Stimulated activated CD4-positive, alpha-beta T cell treated with anti-CD3 and anti-CD28 coated beads, Interleukin-15, amount 100 ng/mL, for 1 hour (primary cell): Measurements from ENCODE around the gene ADK.
"Not testable (repeated sequence)": the region's sequence is repeated elsewhere in the genome, so short reads cannot be mapped to it uniquely, and the experiment has no call there.

Experiments used
- DNase-seq, 2 donors: peaks; one replicate each; pipeline ENCODE4 v3.0.0-alpha.2; 2020; ENCODE audit warnings: low read depth in 1 of 2, low spot score in 1 of 2

Gene ADK

GRCh38 chr10:74417397-74417796 lies 266.4 kb downstream of the ADK start:
- no peak for DNase-seq

GRCh38 chr10:74418285-74418872 lies 267.4 kb downstream of the ADK start:
- no peak for DNase-seq

DNA sequence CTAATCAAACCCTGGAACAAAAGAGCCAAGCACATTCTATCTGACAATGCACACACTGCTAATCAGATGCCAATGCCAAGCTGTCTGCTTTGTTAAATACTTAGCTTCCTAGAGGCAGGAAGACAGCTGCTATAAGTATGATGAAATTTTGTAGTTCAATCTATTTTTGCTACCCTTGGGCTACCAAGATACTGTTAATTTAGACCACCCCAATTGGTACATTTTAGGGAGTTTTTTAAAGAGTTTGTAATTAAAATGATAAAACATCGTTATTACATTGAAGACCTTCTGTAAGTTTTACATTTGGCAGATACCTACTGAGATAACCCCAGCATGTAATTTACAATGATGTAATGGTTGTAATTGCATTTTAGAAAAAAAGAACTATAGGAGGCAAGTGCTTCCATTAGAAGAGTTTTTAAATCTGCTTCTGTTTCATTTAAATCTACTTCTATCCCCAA lies 268.5 kb downstream of the ADK start:
- DNase-seq: no peak

GRCh38 chr10:74419958-74420375 lies 268.9 kb downstream of the ADK start:
- DNase-seq: no peak

DNA sequence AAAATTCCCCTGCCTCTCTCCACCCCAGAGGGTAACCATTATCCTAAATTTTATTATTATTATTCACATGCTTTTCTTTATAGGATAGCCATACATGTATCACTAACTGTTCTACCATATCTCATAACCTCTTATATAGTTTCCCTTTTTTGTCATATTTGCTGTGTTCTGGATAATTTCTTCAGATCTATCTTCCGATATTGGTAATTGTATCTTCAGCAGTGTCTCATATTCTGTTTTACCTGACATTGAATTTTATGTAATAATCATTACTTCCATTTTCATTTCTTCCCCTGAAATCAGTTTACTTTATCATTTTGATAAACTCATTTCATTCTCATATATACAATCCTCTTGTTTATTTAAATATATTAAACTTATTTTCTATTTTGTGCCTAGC lies 273.5 kb downstream of the ADK start:
- DNase-seq: no peak

GRCh38 chr10:74425456-74426001 lies 274.5 kb downstream of the ADK start:
- no peak for DNase-seq

- DNase-seq: no peak
Measured at GRCh38 chr10:74431816-74432215, 280.8 kb downstream of the ADK start.

- DNase-seq: no peak
Measured at GRCh38 chr10:74432841-74433594, 282.0 kb downstream of the ADK start.

GRCh38 chr10:74433595-74433956 lies 282.6 kb downstream of the ADK start:
- no peak for DNase-seq

DNA sequence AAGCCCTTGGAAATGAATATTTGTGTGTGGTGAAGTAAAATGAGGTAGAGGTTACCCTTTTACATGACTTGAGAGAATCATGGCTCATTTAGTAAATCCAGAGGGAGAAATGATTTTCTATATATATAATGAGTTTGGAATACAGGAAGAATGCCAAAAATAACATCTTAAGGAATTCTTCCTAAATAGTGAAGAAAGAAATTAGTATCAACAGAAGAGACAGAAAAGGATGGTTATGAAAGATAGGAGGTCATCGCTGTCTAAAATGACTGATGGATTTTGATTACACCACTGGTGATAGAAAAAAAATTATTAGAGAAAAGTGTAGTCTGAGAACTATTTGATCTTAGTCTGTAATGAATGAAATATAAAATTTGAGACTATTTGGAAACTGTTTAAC lies 283.0 kb downstream of the ADK start:
- DNase-seq: no peak

GRCh38 chr10:74434547-74434946 lies 283.5 kb downstream of the ADK start:
- no peak for DNase-seq

DNA sequence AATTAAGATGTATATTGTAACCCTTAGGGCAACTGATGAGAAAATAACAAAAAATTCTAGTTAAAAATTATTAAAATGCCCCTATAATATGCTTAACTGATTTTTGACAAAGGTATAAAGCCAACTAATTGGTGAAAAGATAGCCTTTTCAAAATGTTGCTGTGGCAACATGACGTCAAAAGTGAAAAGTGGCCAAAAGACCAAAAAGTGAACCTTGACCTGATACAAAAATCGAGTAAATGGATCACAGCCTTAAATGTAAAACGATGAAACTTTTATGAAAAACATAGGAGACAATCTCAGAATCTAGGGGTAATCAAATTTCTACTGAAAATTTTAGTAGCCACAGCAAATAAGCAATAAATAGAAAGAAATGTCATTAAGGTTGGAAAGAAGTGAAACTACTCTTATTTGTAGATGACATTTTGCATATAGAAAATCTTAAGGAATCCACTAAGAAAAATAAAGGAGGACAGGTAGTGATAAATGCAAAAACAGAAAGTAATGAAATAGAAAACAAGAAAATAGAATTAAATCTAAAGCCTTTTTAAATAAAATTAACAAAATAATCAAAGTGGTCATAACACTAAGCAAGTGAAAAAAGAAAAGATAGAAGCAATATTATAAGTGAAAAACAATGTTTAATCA lies 285.6 kb downstream of the ADK start:
- DNase-seq: no peak

- DNase-seq: no peak
Measured at GRCh38 chr10:74437822-74438221, 286.8 kb downstream of the ADK start.

- no peak for DNase-seq
Measured at GRCh38 chr10:74439213-74439612, 288.2 kb downstream of the ADK start.

- no peak for DNase-seq
Measured at GRCh38 chr10:74445493-74445892, 294.5 kb downstream of the ADK start.

DNA sequence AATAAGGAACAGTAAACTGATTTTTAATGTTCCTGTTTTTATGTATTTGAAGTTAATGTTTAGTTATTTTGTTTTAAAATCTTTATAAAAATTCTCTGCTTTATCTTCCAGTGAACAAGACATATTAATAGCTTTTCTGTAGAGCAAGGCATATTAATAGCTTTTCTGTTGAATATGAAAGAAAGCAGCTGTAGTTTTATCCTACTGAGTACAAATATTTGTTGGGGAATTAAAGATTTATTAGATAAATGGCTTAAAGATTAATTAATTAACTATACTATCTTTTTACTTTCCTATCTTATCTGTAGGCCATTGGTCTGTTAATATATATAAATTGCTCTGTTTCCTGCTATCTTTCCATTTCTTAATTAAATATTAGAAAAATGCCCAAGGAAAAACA lies 299.6 kb downstream of the ADK start:
- no peak for DNase-seq

- DNase-seq: no peak
Measured at GRCh38 chr10:74451127-74451829, 300.3 kb downstream of the ADK start.

- DNase-seq: no peak
Measured at GRCh38 chr10:74453169-74453568, 302.1 kb downstream of the ADK start.

GRCh38 chr10:74457478-74457877 lies 306.5 kb downstream of the ADK start:
- not testable (repeated sequence) for DNase-seq

- no peak for DNase-seq
Measured at GRCh38 chr10:74460812-74461211, 309.8 kb downstream of the ADK start.

DNA sequence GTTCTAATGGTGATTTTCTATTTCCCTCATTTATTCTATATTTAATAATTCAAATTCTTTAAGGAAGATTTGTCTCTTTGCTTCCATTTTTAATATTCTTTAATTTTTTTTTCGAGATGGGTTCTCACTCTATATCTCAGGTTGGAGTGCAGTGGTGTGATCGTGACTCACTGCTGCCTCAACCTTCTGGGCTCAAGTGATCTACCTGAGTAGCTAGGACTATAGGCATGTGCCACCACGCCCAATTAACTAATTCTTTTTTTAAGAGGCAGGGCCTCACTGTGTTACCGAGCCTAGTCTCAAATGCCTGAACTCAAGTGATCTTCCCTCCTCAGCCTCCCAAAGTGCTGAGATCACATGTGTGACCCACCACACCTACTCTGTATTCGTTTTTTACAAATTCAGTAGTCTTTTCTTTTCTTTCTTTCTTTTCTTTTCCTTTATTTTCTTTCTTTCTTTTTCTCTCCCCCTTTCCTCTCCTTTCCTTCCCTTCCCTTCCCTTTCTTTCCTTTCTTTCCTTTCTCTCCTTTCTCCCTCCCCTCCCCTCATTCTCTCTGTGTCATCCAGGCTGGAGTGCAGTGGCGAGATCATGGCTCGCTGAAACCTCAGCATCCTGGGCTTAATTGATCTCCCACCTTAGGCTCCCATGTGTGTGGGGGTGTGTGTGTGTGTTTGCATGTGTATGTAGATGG lies 323.1 kb downstream of the ADK start:
- DNase-seq: no peak
